ENCODE measurements around the gene PRDM16. TPM values are rescaled to one million over a fixed set of nuclear protein-coding genes. Genes with fewer than 3 reads are reported as not detected.

PRDM16 gene
- total and polyA plus RNA-seq, 4 donors, result 0.05 to 0.67 (median 0.19) TPM

DNA sequence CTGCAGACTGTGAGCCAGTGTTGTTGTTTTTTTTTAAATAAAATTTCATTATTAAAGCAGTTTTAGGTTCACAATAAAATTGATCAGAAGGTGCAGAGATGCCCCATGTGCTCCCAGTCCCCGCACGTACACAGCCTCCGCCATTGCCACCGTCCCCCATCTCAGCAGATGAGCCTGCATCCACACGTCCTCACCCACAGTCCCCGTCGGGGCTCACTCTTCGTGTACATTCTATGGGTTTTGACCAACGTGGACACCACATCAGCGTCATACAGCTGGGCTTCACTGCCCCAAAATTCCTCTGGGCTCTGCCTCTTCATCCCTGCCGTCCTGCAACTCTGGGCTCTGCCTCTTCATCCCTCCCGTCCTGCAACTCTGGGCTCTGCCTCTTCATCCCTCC is 373.9 kb downstream of the PRDM16 start (continued):
- TF ChIP-seq EGR1 (IDR thresholded peaks at IDR 0.05; ENCODE audit: low read depth in 2 of 2), result no peak
- TF ChIP-seq, protein P1, sequence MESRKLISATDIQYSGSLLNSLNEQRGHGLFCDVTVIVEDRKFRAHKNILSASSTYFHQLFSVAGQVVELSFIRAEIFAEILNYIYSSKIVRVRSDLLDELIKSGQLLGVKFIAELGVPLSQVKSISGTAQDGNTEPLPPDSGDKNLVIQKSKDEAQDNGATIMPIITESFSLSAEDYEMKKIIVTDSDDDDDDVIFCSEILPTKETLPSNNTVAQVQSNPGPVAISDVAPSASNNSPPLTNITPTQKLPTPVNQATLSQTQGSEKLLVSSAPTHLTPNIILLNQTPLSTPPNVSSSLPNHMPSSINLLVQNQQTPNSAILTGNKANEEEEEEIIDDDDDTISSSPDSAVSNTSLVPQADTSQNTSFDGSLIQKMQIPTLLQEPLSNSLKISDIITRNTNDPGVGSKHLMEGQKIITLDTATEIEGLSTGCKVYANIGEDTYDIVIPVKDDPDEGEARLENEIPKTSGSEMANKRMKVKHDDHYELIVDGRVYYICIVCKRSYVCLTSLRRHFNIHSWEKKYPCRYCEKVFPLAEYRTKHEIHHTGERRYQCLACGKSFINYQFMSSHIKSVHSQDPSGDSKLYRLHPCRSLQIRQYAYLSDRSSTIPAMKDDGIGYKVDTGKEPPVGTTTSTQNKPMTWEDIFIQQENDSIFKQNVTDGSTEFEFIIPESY (IDR thresholded peaks at IDR 0.05), result no peak
- no peak for TF ChIP-seq YY1 (IDR thresholded peaks at IDR 0.05)
- TF ChIP-seq, protein P2, sequence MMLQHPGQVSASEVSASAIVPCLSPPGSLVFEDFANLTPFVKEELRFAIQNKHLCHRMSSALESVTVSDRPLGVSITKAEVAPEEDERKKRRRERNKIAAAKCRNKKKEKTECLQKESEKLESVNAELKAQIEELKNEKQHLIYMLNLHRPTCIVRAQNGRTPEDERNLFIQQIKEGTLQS (IDR thresholded peaks at IDR 0.05), result no peak
- no peak for TF ChIP-seq RXRA (IDR thresholded peaks at IDR 0.05)
- no peak for TF ChIP-seq FOXA2 (IDR thresholded peaks at IDR 0.05)
- TF ChIP-seq RAD21 (IDR thresholded peaks at IDR 0.05), result no peak
- TF ChIP-seq, protein P3, sequence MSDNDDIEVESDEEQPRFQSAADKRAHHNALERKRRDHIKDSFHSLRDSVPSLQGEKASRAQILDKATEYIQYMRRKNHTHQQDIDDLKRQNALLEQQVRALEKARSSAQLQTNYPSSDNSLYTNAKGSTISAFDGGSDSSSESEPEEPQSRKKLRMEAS (IDR thresholded peaks at IDR 0.05), result no peak

DNA sequence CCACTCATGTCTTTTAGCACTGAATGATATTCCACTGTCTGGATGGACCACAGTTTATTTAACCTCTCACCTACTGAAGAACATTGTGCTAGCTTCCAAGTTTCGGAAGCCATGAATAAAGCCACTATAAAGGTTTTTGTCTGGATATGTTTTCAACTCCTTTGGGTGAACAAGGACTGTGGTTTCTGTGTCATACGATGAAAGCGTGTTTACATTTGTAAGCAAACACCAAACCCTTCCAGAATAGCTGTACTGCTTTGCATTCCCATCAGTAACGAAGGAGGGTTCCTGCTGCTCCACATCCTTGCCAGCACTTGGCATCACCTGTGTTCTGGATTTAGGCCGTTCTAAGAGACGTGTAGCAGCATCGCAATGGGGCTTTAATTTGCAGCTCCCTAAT is 374.8 kb downstream of the PRDM16 start:
- Histone ChIP-seq H3K9ac (ENCODE audit: low read depth in 1 of 2, low read length in 2 of 2) (no peak overlapping the region), H3K36me3 (ENCODE audit: control insufficient read depth in 4 of 4, insufficient read depth in 3 of 4, low read depth in 1 of 4, low read length in 3 of 4) (no peaks in the 10 kb centered on the region), H3K27ac (ENCODE audit: low read depth in 1 of 2, low read length in 2 of 2) (no peak overlapping the region), H3K4me3 (ENCODE audit: low read depth in 1 of 3, low read length in 3 of 3) (no peak overlapping the region), H3K9me3 (ENCODE audit: control insufficient read depth in 4 of 4, low read length in 3 of 4) (no peaks in the 10 kb centered on the region), H3K4me1 (ENCODE audit: control insufficient read depth in 4 of 4, insufficient read depth in 4 of 4, low read length in 3 of 4) (no peaks in the 10 kb centered on the region), H3K27me3 (ENCODE audit: control insufficient read depth in 4 of 4, insufficient read depth in 4 of 4, low read length in 3 of 4) (no peaks in the 10 kb centered on the region)
- no peak for DNase-seq (ENCODE audit: low spot score)
- TF ChIP-seq, protein P4, sequence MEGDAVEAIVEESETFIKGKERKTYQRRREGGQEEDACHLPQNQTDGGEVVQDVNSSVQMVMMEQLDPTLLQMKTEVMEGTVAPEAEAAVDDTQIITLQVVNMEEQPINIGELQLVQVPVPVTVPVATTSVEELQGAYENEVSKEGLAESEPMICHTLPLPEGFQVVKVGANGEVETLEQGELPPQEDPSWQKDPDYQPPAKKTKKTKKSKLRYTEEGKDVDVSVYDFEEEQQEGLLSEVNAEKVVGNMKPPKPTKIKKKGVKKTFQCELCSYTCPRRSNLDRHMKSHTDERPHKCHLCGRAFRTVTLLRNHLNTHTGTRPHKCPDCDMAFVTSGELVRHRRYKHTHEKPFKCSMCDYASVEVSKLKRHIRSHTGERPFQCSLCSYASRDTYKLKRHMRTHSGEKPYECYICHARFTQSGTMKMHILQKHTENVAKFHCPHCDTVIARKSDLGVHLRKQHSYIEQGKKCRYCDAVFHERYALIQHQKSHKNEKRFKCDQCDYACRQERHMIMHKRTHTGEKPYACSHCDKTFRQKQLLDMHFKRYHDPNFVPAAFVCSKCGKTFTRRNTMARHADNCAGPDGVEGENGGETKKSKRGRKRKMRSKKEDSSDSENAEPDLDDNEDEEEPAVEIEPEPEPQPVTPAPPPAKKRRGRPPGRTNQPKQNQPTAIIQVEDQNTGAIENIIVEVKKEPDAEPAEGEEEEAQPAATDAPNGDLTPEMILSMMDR (IDR thresholded peaks at IDR 0.05; ENCODE audit: low read depth, low read length, missing input control), result no peak
- TF ChIP-seq GABPA (IDR thresholded peaks at IDR 0.05 in 1 of 2, conservative IDR thresholded peaks at IDR 0.05 in 1 of 2) (no peak), FOXA1 (IDR thresholded peaks at IDR 0.05) (no peak), EGR1 (IDR thresholded peaks at IDR 0.05; ENCODE audit: low read depth in 2 of 2) (no peak), SP1 (IDR thresholded peaks at IDR 0.05) (no peak), YY1 (IDR thresholded peaks at IDR 0.05) (no peak), FOXA2 (IDR thresholded peaks at IDR 0.05) (no peak), RAD21 (IDR thresholded peaks at IDR 0.05) (no peak)
- TF ChIP-seq, protein P1 (IDR thresholded peaks at IDR 0.05), result no peak
- TF ChIP-seq, protein P5, sequence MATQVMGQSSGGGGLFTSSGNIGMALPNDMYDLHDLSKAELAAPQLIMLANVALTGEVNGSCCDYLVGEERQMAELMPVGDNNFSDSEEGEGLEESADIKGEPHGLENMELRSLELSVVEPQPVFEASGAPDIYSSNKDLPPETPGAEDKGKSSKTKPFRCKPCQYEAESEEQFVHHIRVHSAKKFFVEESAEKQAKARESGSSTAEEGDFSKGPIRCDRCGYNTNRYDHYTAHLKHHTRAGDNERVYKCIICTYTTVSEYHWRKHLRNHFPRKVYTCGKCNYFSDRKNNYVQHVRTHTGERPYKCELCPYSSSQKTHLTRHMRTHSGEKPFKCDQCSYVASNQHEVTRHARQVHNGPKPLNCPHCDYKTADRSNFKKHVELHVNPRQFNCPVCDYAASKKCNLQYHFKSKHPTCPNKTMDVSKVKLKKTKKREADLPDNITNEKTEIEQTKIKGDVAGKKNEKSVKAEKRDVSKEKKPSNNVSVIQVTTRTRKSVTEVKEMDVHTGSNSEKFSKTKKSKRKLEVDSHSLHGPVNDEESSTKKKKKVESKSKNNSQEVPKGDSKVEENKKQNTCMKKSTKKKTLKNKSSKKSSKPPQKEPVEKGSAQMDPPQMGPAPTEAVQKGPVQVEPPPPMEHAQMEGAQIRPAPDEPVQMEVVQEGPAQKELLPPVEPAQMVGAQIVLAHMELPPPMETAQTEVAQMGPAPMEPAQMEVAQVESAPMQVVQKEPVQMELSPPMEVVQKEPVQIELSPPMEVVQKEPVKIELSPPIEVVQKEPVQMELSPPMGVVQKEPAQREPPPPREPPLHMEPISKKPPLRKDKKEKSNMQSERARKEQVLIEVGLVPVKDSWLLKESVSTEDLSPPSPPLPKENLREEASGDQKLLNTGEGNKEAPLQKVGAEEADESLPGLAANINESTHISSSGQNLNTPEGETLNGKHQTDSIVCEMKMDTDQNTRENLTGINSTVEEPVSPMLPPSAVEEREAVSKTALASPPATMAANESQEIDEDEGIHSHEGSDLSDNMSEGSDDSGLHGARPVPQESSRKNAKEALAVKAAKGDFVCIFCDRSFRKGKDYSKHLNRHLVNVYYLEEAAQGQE (IDR thresholded peaks at IDR 0.05), result no peak
- TF ChIP-seq, protein P3 (IDR thresholded peaks at IDR 0.05), result no peak
- 72% methylated on average over 7 of the region's 7 CpGs for WGBS
